Measurements from ENCODE around the gene CGB1. TPM values are rescaled to one million over a fixed set of nuclear protein-coding genes. Genes with fewer than 3 reads are reported as not detected.

The CGB1 gene
- total and polyA plus RNA-seq, 2 of the 8 experiments (the other 6 are each of a cell fraction or from before 2014, with no cell fraction given): not detected

DNA sequence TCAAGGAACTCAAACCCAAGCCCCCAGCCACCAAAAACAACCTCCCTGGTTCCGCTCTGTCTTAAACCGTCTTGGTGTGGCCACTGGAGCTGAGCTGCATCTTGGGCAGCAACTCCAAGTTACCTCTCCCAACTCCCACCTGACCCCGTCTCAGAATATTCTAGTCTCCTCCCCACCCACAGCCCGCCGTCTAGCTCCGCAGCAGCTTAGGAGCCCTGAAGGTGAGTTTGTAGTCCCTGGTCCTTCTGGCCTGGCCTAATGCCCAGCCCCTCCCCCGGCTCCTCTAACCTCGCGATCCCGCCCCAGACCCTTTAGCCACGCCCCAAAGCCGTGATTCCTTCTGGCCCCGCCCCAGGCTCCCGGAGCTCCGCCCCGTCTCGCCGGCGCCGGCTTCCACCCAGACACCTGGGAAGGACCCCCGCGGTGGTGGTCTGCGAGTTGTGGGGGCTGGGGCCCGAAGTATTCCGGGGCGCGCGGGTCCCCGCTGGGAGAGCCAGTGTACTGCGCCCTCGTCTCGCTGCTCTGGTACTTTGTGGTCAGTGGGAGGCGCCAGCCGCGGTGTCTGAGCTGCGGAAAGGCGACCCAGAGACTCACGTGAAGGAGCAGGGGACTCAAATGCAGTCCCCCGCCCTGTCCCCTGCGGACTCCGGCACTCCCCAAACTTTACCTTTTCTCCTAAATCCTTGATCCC is 17.3 kb downstream of the CGB1 start (continued):
- TF ChIP-seq, protein P1, sequence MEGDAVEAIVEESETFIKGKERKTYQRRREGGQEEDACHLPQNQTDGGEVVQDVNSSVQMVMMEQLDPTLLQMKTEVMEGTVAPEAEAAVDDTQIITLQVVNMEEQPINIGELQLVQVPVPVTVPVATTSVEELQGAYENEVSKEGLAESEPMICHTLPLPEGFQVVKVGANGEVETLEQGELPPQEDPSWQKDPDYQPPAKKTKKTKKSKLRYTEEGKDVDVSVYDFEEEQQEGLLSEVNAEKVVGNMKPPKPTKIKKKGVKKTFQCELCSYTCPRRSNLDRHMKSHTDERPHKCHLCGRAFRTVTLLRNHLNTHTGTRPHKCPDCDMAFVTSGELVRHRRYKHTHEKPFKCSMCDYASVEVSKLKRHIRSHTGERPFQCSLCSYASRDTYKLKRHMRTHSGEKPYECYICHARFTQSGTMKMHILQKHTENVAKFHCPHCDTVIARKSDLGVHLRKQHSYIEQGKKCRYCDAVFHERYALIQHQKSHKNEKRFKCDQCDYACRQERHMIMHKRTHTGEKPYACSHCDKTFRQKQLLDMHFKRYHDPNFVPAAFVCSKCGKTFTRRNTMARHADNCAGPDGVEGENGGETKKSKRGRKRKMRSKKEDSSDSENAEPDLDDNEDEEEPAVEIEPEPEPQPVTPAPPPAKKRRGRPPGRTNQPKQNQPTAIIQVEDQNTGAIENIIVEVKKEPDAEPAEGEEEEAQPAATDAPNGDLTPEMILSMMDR (IDR thresholded peaks at IDR 0.05; ENCODE audit: control extremely low read depth in 1 of 3, insufficient read depth in 1 of 3, low read depth in 1 of 3, low read length in 3 of 3): peak; percentile 58 to 95 (median 64)
- TF ChIP-seq POLR2AphosphoS5 (IDR thresholded peaks at IDR 0.05; ENCODE audit: low read depth, low read length): no peak
- no peak for TF ChIP-seq CHD1 (IDR thresholded peaks at IDR 0.05; ENCODE audit: low read depth, low read length)
- TF ChIP-seq GTF2F1 (IDR thresholded peaks at IDR 0.05; ENCODE audit: borderline replicate concordance, low read depth, low read length): no peak
- TF ChIP-seq KDM5A (IDR thresholded peaks at IDR 0.05; ENCODE audit: low read length): no peak

Data from H1 (cell line).